Activated CD4-positive, alpha-beta T cell treated with anti-CD3 and anti-CD28 coated beads, Interleukin-2, amount 50 U/mL, for 4 hours (primary cell): ENCODE results near the gene RAD23B.

Experiments
- DNase-seq, 2 experiments: peaks; one replicate each; pipeline ENCODE4 v3.0.0-alpha.2; 2020

Gene RAD23B

DNA sequence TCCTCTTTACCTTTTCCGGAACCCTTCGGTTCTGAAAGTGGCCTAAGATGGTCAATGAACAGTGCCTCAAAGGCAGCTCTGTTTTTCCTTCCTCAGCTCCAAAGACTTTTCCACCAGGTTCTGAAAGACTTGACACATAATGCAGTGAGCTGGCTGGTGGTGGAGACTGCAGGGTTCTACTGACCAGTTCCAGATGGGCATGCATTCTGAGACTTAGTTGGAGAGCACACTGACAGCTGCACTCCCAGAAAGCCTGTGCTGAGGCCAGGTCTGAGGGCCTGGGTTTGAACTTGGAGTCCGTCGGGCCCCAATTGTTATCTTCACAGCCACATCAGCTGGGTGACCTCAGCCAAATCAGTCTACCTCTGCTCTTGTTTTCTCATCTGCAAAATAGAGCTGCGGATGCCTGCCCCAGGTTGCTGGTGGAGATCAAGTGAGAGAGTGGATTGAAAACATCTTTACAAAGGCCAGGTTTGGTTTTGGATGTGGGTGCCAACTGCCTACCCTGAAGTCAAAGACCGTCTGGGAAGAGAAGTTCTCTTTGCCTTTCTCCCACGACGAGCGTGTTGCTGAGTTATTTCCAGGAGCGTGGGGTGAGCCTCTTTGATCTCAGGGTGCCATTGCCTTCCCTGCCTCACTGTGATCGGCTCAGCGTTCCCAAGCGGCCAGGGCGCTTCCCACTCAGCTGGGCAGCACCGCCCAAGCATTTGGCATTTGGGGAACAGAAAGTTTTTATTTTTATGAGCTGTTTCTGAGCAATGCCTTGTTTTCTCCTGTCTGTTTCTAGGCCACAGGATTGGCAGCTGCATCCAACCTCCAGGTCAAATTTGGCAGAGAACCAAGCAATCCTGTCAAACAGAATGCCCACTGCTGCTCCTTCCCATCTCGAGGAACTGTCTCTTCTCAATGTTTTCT lies 54.9 kb downstream of the RAD23B start:
- no peak for DNase-seq

DNA sequence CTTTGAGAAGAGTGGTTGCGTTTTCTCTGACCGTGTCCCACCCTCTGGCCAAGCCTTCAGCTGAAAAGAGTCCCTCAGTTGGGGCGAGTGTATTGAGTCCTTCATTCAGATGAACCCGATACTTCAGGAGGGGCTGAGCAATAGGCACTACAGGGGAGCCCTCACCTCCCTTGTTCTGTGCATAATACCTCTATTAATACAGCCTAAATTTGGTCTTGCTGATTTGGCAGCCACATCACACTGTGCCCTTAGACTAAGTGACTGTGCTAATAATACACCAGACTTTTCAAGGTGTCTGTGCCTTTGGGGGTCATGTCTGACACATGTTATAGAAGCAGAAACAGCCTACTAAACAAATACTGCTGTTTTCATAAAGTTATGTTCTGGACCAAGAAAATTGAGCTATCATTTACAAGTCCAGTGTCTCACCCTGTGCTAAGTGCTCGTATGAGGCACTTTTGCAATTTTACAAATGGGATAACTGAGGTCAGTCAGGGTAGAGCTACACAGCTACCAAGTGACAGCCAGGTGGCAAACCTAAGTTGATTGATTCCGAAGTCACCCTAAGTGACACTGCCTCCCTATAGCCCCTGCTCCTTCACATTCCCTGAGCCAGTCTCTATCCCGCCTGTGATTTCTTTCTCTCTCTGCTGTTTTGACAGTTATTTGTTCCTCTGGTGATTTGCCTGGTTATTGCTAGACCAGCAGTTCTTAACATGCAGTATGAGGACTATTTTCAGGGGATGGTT lies 56.0 kb downstream of the RAD23B start:
- no peak for DNase-seq

- DNase-seq: peak; percentile 79 to 80
Observed at GRCh38 chr9:107340920-107341632, 58.0 kb downstream of the RAD23B start.

- no peak for DNase-seq
Observed at GRCh38 chr9:107342476-107343161, 59.5 kb downstream of the RAD23B start.

DNA sequence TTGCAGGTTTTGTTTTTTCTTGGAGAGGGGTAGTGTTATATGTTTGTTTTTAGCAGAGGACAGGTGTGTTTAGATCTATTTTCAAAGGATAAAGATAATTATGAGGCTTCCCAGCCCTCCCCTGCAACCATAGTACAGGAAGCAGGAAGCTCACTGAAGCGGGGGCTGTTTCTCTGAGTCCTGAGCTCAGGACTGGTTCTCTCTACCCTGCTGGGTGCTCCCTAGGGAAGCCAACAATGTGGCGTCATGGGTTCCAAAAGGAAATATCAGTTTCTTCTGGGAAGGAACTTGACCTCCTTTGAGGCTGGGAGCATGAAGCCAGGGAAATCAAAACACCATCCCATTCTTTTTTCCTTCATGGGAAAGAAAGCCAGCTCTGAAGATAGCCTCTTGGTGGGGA lies 62.2 kb downstream of the RAD23B start:
- DNase-seq: no peak

GRCh38 chr9:107348836-107349235 lies 65.8 kb downstream of the RAD23B start:
- DNase-seq: no peak

- DNase-seq: no peak
Observed at GRCh38 chr9:107350443-107350842, 67.4 kb downstream of the RAD23B start.

DNA sequence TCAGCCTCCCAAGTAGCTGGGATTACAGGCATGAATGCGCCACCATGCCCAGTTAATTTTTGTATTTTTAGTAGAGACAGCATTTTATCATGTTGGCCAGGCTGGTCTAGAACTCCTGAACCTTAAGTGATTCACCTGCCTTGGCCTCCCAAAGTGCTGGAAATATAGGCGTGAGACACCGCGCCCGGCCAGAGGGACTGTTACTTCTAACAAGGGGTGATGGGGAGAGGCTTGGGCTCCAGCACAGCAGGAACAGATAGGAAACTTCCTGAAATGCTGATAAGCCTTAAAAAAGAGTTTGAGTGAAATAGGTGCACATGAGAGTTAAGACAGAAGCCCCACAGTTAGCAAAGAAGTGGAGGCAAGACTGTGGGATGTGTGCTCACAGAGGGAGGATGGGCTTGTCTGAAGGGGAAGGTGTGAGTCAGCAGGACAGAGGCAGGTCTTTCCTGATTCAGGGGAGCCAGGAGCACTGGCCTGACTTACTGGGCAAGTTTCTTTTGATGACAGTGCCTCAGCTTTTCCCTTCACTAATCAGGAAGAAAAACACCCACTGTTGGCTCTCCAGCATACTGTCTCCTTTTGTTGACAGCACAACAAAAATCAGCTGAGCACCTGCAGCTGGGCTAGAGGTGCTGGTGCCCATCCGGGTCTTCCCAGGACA lies 68.4 kb downstream of the RAD23B start:
- DNase-seq: no peak

- DNase-seq: no peak
Observed at GRCh38 chr9:107355394-107355793, 72.3 kb downstream of the RAD23B start.

DNA sequence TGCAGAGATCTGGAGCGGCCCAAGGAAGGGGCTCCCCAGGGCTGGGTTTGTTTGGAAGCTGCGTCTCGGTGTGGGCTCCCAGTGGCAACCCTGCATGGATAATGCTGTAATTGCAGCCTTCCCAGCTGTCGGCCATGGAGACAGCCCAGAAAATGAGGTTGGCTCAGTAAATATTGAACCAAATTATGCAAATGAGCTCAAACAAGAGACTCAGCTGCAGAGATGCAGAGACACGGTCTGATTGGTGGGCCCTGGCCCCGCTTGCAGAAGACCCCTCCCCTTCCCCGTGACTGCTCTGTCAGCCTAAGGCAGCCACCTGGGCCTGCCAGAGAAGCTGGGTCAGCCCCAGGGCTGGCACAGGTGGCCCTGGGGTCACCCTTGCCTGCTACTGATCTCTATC lies 75.9 kb downstream of the RAD23B start:
- DNase-seq: no peak

DNA sequence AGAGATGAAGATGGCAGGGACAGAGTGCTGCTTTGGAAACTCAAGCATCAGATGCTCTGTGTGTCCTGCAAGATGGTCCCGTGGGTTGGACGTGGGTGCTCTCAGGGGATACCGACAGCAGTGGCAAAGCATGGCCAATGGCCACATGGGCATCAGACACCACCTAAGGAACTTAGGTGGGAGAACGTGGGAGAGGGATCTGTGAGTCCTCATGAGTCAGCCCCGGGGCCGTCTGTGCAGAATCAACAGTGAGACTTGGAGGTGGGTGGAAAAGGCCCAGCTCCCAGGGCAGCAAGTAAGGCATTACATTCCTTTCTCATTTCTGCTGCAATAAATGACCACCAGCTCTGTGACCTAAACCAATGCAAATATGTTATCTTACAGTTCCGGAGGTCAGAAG lies 77.0 kb downstream of the RAD23B start:
- DNase-seq: no peak

DNA sequence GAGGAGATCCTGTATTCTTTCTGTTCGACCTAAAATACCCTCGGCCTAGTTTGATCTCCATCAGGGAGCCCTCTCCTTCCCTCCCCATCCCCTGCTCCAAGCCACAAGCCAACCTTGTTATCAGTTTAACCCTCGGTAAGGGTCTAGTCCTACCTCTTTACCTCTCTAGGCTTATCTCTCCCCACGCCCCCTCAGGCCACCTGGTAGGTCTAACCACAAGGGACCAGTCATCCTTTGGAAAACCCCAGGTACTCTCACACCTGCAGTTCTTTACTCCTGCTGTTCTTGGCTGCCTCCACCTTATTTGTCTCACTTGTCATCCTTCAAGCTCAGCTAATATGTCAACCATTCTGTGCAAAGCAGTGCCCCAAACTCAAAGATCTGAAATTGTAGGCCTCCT lies 78.7 kb downstream of the RAD23B start:
- DNase-seq: no peak

GRCh38 chr9:107363516-107364152 lies 80.6 kb downstream of the RAD23B start:
- DNase-seq: no peak

GRCh38 chr9:107367727-107368502 lies 84.8 kb downstream of the RAD23B start:
- no peak for DNase-seq

- no peak for DNase-seq
Observed at GRCh38 chr9:107368696-107369095, 85.6 kb downstream of the RAD23B start.

DNA sequence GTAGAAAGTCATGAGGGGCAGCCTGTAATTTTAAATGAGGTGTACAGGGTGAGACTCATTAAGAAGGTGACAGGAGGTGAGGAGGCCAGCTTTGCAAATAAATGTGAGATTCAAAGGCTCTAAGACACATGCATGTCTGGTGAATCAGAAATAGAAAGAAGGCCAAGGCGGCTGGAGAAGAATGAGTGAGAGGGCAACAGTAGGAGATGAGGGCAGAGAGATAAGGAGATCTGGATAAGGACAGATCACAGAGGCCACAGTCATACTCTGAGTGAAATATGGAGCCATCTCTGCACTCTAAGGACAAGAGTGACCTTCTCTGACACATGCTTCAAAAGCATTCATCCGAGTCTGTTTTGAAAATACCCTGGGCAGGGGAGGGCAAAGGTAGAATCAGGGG lies 90.7 kb downstream of the RAD23B start:
- no peak for DNase-seq

DNA sequence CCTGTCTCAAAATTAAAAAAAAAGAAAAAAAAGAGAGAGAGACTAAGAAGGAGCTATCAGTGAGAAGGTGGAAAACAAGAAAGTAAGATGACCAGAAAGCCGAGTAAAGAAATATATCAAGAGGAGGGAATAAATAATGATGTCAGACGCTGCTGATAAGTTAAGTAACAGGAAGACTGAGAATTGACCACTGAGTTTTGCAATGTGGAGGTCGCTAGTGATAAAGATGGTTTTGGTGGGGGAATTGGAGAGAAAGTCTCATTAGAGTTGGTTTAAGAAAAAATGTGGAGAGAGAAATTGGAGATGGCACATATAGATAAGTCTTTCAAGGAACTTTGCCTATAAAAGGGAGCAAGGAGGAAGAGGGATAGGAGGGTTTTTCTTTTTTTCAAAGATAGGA lies 91.9 kb downstream of the RAD23B start:
- DNase-seq: no peak

DNA sequence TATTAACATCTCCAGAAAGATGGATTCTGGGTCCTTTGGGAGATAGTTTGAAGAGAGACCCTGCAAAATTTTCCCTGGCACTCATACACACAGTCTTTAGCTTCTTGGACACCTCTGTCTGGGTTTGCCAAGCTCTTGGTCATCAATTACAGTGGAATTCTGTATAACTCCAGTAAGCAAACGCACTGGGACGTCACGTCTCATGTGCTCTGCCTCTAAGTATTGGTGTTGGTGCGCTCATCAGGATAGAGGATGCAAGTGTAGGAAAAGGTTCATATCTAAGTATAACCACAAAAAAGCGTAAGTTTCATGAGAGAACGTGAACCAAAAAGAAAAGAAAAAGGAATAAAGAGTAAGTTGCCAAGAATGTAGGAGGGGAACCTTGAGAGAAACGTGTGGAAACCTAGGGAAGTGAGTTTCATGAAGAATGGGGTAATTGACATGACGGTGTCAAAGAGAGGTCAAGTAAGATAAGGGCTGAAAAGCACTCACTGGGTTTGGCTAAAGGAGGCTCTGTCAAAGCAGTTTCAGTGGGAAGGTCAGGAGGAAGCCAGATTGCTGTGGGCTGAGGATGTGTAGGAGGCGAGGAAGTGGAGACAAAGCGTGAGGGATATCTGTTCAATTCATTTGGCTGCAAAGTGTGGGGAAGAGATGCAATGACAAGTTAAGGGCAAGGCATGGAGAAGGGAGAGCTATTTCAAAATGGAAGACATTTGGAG lies 92.7 kb downstream of the RAD23B start:
- no peak for DNase-seq

- no peak for DNase-seq
Observed at GRCh38 chr9:107378006-107378405, 94.9 kb downstream of the RAD23B start.
